K562 (cell line): ENCODE results near the gene PUSL1. TPM values are rescaled to one million over a fixed set of nuclear protein-coding genes. Genes with fewer than 3 reads are reported as not detected.

Source experiments
- ATF1 ChIP-seq, 2 experiments: fragments of 450-650 bp in 1 of 2; IDR thresholded peaks; 2 replicates each; pipeline ENCODE4 v1.6.1; 2016; ENCODE audit warnings: missing compliant biosample characterization in 1 of 2, missing genetic modification characterization in 1 of 2
- BRCA1 ChIP-seq, 2 experiments: fragments of 450-650 bp in 1 of 2; sonication (generic) in 1 of 2; formaldehyde crosslinking in 1 of 2; IDR thresholded peaks; 2 replicates each; pipeline versions ENCODE4 v1.5.0 to v1.6.1; 2017 to 2020; ENCODE audit warnings: mild to moderate bottlenecking in 1 of 2, missing genetic modification reagents in 1 of 2
- FOXJ2 ChIP-seq: fragments of 200-800 bp; sonication (Bioruptor generic); IDR thresholded peaks from 2 replicates; pipeline ENCODE4 v1.6.1; 2016; ENCODE audit warnings: missing genetic modification characterization, missing compliant biosample characterization
- KDM1A ChIP-seq, 2 experiments: fragments of 450-650 bp; IDR thresholded peaks; 2 replicates each; pipeline ENCODE4 v1.6.1; 2016; ENCODE audit warnings: mild to moderate bottlenecking in 2 of 2
- MAFG ChIP-seq: fragments of 450-650 bp; conservative IDR thresholded peaks from 2 replicates; pipeline ENCODE4 v1.6.1; 2016; ENCODE audit warnings: missing genetic modification characterization, missing compliant biosample characterization
- MAX ChIP-seq: sonication (generic); formaldehyde crosslinking; IDR thresholded peaks from 2 replicates; pipeline ENCODE4 v1.9.0; 2022; ENCODE audit warnings: mild to moderate bottlenecking, missing genetic modification reagents
- MITF ChIP-seq: IDR thresholded peaks from 2 replicates; pipeline ENCODE4 v1.6.1; 2014; ENCODE audit warnings: antibody characterized with exemption
- NFYB ChIP-seq: IDR thresholded peaks from 2 replicates; pipeline ENCODE4 v1.6.1; 2011; ENCODE audit warnings: mild to moderate bottlenecking, moderate library complexity; ENCODE audit not compliant: insufficient read length; ENCODE audit errors: extremely low read depth
- SAFB2 ChIP-seq: fragments of 200-400 bp; formaldehyde crosslinking; IDR thresholded peaks from 2 replicates; pipeline ENCODE4 v1.6.1; 2018; ENCODE audit warnings: borderline replicate concordance, low read length, low read depth, moderate library complexity; ENCODE audit not compliant: severe bottlenecking
- TARDBP ChIP-seq: fragments of 450-650 bp; IDR thresholded peaks from 2 replicates; pipeline ENCODE4 v1.6.1; 2016
- TSHZ1 ChIP-seq: fragments of 250-450 bp; sonication (Bioruptor Pico); IDR thresholded peaks from 2 replicates; pipeline ENCODE4 v1.4.0; 2020; ENCODE audit warnings: mild to moderate bottlenecking, moderate library complexity
- VEZF1 ChIP-seq: fragments of 200-800 bp; sonication (Bioruptor generic); IDR thresholded peaks from 2 replicates; pipeline ENCODE4 v1.6.1; 2017; ENCODE audit warnings: missing genetic modification characterization, missing compliant biosample characterization
- ZNF212 ChIP-seq: fragments of 450-650 bp; formaldehyde crosslinking; IDR thresholded peaks from 2 replicates; pipeline ENCODE4 v1.4.0; 2020; ENCODE audit warnings: mild to moderate bottlenecking
- ZNF24 ChIP-seq: fragments of 450-650 bp; IDR thresholded peaks from 2 replicates; pipeline ENCODE4 v1.6.1; 2016
- ZNF511 ChIP-seq: sonication (generic); formaldehyde crosslinking; IDR thresholded peaks from 2 replicates; pipeline ENCODE4 v1.8.0; 2022; ENCODE audit warnings: mild to moderate bottlenecking, missing genetic modification reagents
- ZNF639 ChIP-seq, 2 experiments: fragments of 200-800 bp in 1 of 2; sonication (Bioruptor generic) in 1 of 2; sonication (generic) in 1 of 2; formaldehyde crosslinking in 1 of 2; IDR thresholded peaks in 1 of 2; conservative IDR thresholded peaks in 1 of 2; 2 replicates each; pipeline versions ENCODE4 v1.5.0 to v1.6.1; 2016 to 2020; ENCODE audit warnings: missing compliant biosample characterization in 1 of 2, missing genetic modification characterization in 1 of 2, missing genetic modification reagents in 1 of 2
- ZZZ3 ChIP-seq: fragments of 450-650 bp; IDR thresholded peaks from 2 replicates; pipeline ENCODE4 v1.6.1; 2016; ENCODE audit warnings: antibody characterized with exemption, mild to moderate bottlenecking, moderate library complexity
- polyA plus RNA-seq, 8 experiments: library from polyadenylated mRNA; depleted of rRNA in 4 of 8; stranded (reverse) in 5 of 8; unstranded in 3 of 8; fragments of >200 nt; fragmentation: Nextera tagmentation in 2 of 8; fragmentation: Illumina TruSeq in 1 of 8; extraction: Ambion mirVana in 2 of 8; extraction: Trizol in 1 of 8; gene quantifications; 2 replicates each; pipeline versions ENCODE4 v1.2.1 to v1.2.3, GENCODE V29; 2011 to 2014; ENCODE audit warnings: inconsistent platforms in 1 of 8, missing spikeins in 1 of 8
- total RNA-seq, 7 experiments: library from RNA; depleted of rRNA in 6 of 7; stranded (reverse); fragments of >200 nt in 6 of 7; fragmentation: Illumina TruSeq in 2 of 7; extraction: Trizol in 2 of 7; gene quantifications; 2 replicates each; pipeline versions ENCODE4 v1.2.1 to v1.2.3, GENCODE V29; 2011 to 2021; ENCODE audit warnings: low replicate concordance in 1 of 7

The PUSL1 gene
- total and polyA plus RNA-seq, 9 of the 15 experiments (the other 6 are each of a cell fraction or from before 2014, with no cell fraction given), result 0.62 to 86.9 (median 13.6) TPM

GRCh38 chr1:1358433-1359271 is 50.3 kb downstream of the PUSL1 start, which contains the start of gene MXRA8 (continued):
- TF ChIP-seq SAFB2 (no peak), ZNF24 (no peak), ZZZ3 (no peak), MAFG (no peak), ZNF212 (CRISPR knock-in tag) (no peak), ZNF511 (CRISPR knock-in tag) (0 out of 2 replicates have a peak, but pooled peaks have one; percentile 20), KDM1A (IDR thresholded peaks at IDR 0.05) (peak in 1 of 2 experiments; percentile 77; a peak in 1 of 4 replicates), BRCA1 (IDR thresholded peaks at IDR 0.05) (no peak), BRCA1 (CRISPR knock-in tag; IDR thresholded peaks at IDR 0.05) (no peak), MAX (CRISPR knock-in tag) (peak; percentile 46; the same call in 1 of the 2 replicates), MITF (no peak), TSHZ1 (CRISPR knock-in tag) (no peak), ZNF639 (CRISPR knock-in tag; conservative IDR thresholded peaks at IDR 0.05 in 1 of 2, IDR thresholded peaks at IDR 0.05 in 1 of 2) (0 out of 4 replicates have a peak, but pooled peaks of 1 of the 2 experiments have one; percentile 46), VEZF1 (CRISPR knock-in tag) (peak; percentile 90), FOXJ2 (no peak), ATF1 (CRISPR knock-in tag; IDR thresholded peaks at IDR 0.05) (no peak), ATF1 (tag; IDR thresholded peaks at IDR 0.05) (peak; percentile 89), NFYB (no peak), TARDBP (no peak)
